Adipose tissue (tissue), 3 donors: Measurements from ENCODE around the gene NKAIN4. TPM values are rescaled to one million over a fixed set of nuclear protein-coding genes. Genes with fewer than 3 reads are reported as not detected.

Experiments
- H3K27ac ChIP-seq: one replicate; pipeline ENCODE4 v1.5.1; 2013; ENCODE audit warnings: low read depth, low read length
- WGBS, 3 donors: extraction: QIAGEN DNeasy Blood & Tissue Kit; methylation state at CpG; one replicate each; pipeline ENCODE4 v1.1.7; 2013; 5-methylcytosine and 5-hydroxymethylcytosine counted together
- polyA plus RNA-seq, 3 donors: library from polyadenylated mRNA; stranded (reverse); fragments of 200-250 nt; gene quantifications; one replicate each; pipeline ENCODE4 v1.2.3, GENCODE V29; 2013
- donor health status: healthy with polysubstance abuse.
- donor health status: Bipolar disorder and iron deficiency.
- donor health status: healthy.

NKAIN4 gene
- polyA plus RNA-seq, 3 donors = 0.12 TPM; not detected in 2

GRCh38 chr20:63279931-63280330, 25.7 kb upstream of the NKAIN4 start:
- WGBS, 3 donors = 89 to 94% (median 93%) methylated on average over 15 of the region's 15 CpGs
- no peak overlapping the region for H3K27ac ChIP-seq

- WGBS, 3 donors = 82 to 86% (median 84%) methylated on average over 17 of the region's 17 CpGs
- no peak overlapping the region for H3K27ac ChIP-seq
Measured at GRCh38 chr20:63278661-63279060, 24.4 kb upstream of the NKAIN4 start.

GRCh38 chr20:63277466-63278272, 23.4 kb upstream of the NKAIN4 start:
- 91 to 96% (median 94%) methylated on average over 26 to 30 of the region's 30 CpGs for WGBS, 3 donors

GRCh38 chr20:63276956-63277355, 22.7 kb upstream of the NKAIN4 start:
- no peak overlapping the region for H3K27ac ChIP-seq
- 89 to 95% (median 94%) methylated on average over 20 of the region's 20 CpGs for WGBS, 3 donors

More at GRCh38 chr20:63277466-63278272, 23.4 kb upstream of the NKAIN4 start:
- no peak overlapping the region for H3K27ac ChIP-seq

DNA sequence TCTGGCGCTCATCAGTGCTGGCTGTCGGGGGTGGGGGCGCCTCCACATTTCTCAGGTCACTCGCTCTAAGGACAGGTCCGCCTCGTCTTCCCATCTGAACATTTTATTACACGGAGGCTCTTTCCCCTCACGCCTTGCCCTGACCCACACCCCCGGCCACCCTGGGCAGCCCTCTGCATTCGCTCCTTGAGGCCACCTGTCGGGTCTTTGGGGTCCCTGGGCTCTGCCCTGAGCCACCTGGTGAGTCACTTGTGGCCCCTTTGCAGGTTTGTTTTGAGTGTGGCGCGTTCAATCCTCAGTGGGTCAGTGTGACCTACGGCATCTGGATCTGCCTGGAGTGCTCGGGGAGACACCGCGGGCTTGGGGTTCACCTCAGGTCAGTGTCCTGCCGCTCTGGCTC, 21.6 kb upstream of the NKAIN4 start:
- WGBS, 3 donors = 90 to 96% (median 93%) methylated on average over 18 of the region's 18 CpGs

DNA sequence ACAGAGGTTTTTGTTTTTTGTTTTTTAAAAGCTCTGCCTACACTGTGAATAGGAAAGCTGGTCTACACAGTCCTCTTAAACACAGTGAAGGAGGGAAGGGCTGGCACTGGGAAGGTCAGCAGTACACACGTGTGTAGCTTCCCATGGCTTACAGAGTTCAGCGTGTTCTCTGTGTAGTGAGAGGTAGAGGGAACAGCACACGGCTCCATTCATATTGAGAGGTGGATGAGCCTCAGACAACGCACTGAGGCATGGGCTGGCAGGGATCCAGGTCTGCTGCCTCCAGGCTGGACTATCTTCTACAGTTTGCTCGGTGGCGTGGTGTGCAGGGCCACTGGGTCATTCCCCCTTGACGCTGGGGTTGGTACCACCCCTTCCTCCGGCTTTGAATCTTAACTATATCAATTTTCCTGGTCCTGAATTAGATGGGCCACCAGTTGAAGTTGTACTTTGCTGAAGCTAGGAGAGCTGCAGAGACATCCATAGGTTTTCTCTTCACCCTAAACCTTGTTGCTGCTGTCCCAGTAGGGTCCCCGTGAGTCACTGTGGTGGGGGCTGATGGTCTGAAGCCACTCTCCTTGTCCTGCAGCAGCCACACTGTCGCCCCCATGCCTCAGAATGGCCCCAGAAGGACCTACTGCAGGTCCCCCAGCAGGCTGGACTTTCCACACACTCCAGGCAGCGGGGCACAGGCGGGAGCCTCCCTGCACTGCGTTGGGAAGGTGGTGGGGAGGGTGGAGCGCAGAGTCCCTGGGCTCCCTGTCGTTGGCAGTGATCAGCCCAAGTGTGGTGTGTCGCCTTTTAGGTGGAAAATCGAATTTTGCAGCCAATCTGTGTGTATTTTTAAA, 20.3 kb upstream of the NKAIN4 start:
- 54 to 79% (median 72%) methylated on average over 17 of the region's 17 CpGs for WGBS, 3 donors
- no peak overlapping the region for H3K27ac ChIP-seq

More for the DNA sequence above, 21.6 kb upstream of the NKAIN4 start:
- H3K27ac ChIP-seq = no peak overlapping the region

DNA sequence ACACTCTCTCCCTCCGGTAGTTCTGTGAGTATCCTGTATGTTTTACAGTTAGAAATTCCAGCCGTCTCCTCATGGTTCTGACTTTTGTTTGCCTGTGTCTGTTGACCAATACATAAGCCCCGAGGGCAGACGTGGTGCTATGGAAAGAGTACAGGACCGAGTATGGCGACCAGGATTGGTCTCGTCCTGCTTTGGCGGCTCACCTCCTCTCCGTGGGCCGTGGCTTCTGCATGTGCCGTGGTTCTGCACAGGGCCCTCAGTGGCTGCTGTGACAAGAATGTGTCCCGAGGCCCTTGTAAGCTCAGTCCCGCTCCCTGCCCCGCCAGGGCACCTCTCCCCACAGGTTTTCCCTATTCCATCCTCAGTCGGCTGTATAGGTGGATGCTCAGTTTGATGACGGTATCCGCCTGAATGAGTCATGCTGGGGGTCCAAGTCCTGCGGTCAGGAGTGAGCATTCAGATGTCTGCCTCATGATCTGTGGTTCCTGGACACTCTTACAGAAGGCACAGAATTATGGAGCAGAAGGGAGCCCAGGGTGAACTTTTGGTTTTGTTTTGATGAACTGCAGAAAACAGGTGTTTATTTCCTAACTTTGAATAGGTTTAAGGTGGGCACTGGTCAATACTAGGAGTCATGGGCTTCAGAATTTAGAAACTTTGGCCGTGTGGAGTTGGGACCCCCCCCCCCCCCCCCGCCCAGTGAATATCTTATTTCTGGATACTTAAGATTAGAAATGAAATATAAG, 19.5 kb upstream of the NKAIN4 start:
- WGBS, 3 donors = 18 to 40% (median 37%) methylated on average over 20 of the region's 20 CpGs

GRCh38 chr20:63273059-63273579, 18.9 kb upstream of the NKAIN4 start:
- 1% methylated on average over 31 to 37 of the region's 37 CpGs for WGBS, 3 donors
- H3K27ac ChIP-seq = no peak overlapping the region

More for the DNA sequence above, 19.5 kb upstream of the NKAIN4 start:
- H3K27ac ChIP-seq = no peak overlapping the region

GRCh38 chr20:63272105-63273058, 18.1 kb upstream of the NKAIN4 start, which contains the start of gene ARFGAP1:
Gene ARFGAP1 (plus strand): TSS chr20:63272813. CDS start chr20:63275581, 2,768 bp downstream.
- WGBS, 3 donors = 1% methylated on average over 66 to 97 of the region's 97 CpGs
- H3K27ac ChIP-seq = no peak within 1 kb of the TSS

DNA sequence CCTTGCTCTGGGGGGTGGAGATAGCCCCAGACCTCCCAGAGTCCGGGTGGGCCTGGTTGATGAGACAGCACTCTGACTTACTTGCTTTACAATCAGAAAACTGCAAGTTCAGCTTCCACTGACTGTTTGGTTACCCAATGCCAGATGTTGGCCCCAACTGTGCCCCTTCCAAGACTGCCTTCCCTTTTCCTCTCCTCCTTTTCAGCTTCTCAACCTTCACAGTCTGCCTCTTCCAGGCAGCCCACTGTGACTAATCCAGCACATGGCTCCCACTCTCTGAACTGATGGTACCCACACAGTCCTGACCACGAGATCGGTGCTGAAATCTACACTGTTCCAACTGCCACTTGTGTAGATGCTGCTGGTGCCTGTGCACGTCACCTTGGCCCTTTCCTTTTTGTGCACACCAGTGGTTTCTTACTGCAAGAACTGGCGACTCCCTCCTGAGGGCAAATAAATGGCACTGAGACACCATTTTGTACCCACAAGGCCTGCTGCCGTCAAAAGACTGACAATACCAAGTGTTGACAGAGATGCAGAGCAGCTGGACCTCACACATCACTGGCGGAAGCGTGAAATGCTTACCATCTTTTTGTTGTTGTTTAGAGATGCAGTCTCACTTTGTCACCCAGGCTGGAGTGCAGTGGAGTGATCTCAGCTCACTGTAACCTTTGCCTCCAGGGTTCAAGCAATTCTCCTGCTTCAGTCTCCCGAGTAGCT, 16.5 kb upstream of the NKAIN4 start:
- WGBS, 3 donors = 84 to 91% (median 87%) methylated on average over 9 of the region's 9 CpGs
- no peak overlapping the region for H3K27ac ChIP-seq

DNA sequence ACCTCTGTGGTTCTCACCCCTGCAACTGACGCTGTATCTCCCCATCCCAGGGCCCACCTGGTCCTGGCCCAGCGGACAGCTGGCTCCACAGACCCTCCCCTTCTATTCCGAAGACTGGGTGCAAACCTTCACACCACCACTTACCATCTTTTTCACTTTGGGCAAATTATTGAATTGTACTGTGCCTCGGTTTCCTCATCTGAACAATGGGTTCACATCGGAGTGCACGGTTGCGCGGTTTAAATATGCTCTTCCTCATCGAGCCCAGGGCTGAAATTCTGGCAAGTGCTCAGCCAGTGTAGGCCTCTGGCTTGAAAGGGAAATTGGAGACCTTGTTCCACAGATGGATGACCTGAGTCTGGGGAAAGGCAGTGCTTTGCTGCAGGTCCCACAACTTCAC, 15.5 kb upstream of the NKAIN4 start:
- 90 to 95% (median 90%) methylated on average over 9 of the region's 9 CpGs for WGBS, 3 donors
- H3K27ac ChIP-seq = no peak overlapping the region

DNA sequence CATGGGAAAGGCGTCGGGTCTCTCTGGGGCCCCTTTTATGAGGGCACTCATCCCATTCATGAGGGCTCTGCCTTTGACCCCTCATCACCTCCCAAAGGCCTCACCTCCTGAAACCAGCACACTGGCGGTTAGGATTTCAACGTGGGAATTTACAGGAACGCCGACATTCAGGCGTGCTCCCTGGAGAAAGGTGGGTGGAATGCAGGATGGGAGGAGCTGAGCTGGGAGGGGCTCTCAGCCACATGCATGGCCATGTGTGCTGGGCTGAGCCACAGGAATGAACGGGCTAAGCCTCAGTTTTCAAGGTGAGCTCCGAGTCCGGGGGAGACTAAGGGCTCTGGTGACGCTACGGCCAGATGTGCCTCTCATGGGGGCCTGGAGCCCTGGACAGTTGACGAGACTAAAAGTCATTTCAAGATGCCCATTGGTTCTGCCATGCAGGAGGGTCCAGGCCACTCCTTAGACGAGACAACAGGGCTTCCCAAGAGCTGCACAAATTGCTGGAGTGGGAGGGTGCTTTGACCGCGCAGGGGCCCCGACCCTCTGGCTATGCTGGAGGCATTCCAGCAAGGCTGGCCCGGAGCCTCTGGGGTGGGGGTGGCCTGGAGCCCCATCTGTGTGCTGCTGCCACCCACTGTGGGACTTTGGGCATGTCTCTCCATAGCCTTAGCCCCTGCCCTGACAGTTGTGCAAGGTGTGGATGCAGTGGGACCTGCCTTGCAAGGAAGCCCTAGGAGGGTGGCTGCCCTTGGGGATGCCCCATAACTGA, 14.6 kb upstream of the NKAIN4 start:
- 36 to 48% (median 41%) methylated on average over 18 of the region's 18 CpGs for WGBS, 3 donors
- H3K27ac ChIP-seq = no peak overlapping the region

GRCh38 chr20:63268256-63268655, 14.0 kb upstream of the NKAIN4 start:
- 56 to 66% (median 62%) methylated on average over 7 of the region's 7 CpGs for WGBS, 3 donors
- H3K27ac ChIP-seq = no peak overlapping the region

DNA sequence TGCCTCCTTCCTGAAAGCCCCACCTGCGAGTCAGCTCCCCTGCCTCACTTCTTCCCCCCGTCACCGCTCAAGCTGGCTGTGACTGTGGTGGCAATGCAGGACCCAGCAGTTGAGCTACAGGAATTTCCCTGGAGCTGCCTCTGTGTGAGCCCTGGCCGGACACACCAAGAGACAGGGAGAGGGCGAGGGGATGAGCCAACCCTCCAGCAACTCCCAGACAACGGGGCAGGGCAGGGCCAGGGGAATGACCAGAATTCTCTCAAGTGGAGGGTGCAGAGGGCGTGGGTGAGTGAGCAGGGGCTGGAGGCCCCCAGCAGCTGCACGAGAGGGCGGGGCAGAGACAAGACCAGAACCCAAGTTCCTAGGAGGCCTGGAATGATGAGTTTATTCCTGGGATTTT, 13.4 kb upstream of the NKAIN4 start:
- WGBS, 3 donors = 57 to 71% (median 61%) methylated on average over 9 of the region's 9 CpGs
- no peak overlapping the region for H3K27ac ChIP-seq

GRCh38 chr20:63265891-63266515, 11.7 kb upstream of the NKAIN4 start:
- WGBS, 3 donors = 69 to 74% (median 70%) methylated on average over 12 of the region's 12 CpGs
- H3K27ac ChIP-seq = no peak overlapping the region

- WGBS, 3 donors = 49 to 54% (median 52%) methylated on average over 14 of the region's 14 CpGs
- H3K27ac ChIP-seq = no peak overlapping the region
Measured at GRCh38 chr20:63264519-63264918, 10.3 kb upstream of the NKAIN4 start.
